NOMO-1 treated with DMSO at 0.1 percent for 48 hours (cell line): ENCODE data around the gene ASB18.
A peak's percentile ranks its signal among the peaks of the same experiment; 100 is the strongest.

Experiments used
- DNase-seq: peaks from one replicate; lab custom pipeline; 2025; ENCODE audit not compliant: unreplicated experiment; lab: John Stamatoyannopoulos, UW

ASB18 gene

GRCh38 chr2:236209996-236210395, 54.2 kb downstream of the ASB18 start:
- no peak for DNase-seq

GRCh38 chr2:236209535-236209934, 54.7 kb downstream of the ASB18 start:
- no peak for DNase-seq

DNA sequence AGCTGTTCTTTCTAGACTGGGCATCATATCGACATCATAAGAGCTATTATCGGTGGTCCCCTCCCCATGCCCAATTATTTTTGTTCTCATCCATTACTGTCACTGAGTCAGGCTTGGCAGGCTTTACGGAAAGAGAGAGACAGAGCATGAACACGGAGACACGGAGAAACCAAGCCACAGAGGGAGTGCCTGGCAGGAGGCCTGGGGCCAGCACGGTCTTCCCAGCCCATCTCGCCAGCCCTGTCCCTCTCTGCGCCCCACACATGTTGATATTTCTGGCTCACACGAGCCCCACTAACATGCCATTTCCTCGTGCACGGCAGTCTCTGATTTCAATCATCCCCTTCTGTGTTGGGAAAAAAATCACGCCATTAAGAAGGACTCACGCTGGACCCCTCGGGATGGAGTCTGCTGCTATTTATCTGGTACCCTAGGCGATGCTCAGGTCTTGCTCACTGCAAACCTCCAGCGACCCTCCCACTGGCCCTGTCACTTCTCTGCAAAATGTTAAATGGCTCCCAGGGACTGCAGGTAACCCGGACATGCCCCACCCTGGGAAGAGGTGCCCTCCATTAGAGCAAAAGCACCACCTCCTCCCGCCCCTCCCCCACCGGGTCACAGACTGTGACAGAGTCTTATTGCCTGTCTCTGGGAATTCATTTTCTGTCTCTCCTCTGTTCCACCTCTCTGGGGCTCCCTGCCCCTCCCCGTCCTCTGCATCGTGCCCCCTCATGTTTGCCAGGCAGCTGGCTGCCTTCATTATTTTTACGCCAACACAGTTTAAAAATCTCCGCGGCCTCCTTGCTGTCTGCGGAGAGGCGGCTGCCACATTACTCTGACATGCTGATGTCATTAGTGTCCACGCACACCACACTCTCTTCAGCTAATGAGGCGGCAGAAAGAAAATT, 55.9 kb downstream of the ASB18 start:
- DNase-seq = no peak

GRCh38 chr2:236207472-236207871, 56.7 kb downstream of the ASB18 start:
- DNase-seq = no peak

GRCh38 chr2:236205867-236206645, 58.1 kb downstream of the ASB18 start:
- no peak for DNase-seq

DNA sequence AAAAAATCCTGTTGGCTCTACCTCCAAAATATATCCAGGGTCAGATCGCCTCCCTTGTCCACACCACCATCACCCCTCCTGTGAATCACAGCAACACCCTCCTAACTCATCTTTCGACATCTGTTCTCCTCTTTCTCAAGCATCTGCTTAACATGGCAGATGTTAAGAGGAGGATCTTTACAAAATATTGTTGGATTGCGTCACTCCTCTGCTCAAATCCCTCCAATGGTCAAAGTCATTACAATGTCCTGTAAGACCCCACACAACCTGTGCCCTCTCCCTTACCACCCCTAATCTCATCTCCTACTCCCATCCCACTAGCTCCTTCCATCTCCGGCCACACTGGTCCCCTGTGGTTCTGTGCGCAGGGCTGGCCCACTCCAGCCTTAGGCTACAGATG, 59.3 kb downstream of the ASB18 start:
- DNase-seq = no peak

DNA sequence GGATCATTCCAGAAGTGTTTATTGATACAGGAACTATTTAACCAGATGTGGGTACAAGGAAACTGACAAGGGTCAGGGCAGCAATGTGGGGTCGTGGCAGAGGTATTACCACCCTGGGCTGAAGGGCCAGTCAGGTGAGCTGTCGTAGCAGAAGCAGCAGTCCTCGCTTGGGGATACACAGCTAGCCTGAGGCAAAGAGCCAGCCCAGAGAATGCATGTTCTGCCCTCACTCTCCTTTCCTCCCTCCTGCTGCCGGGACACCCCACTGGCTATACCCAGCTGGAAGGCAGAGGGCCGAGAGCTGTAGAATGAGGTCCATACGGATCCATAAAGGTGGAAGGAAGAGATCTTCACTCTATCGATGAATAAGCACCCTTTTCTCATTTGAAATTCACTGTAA, 63.8 kb downstream of the ASB18 start:
- no peak for DNase-seq

GRCh38 chr2:236196366-236196765, 67.8 kb downstream of the ASB18 start:
- no peak for DNase-seq

GRCh38 chr2:236195726-236196125, 68.5 kb downstream of the ASB18 start:
- no peak for DNase-seq

DNA sequence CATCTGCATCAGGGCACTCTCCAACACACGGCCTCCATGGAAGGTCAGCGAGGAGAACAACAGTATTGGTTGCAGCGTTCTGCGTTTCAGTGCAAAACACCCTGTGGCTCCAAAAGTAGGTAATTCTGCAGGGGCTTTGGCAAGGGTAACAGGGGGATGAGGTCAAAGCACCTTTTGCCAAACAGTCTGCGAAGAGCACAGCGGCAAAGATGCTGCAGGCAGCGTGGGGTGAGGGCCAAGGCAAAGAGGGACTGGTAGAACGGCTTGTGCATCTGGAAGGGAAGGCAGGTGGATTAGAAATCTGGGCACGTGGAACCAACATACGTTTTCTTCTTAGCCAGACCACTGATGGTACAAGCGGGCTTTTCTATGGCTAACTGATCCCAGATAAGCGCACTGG, 69.4 kb downstream of the ASB18 start:
- no peak for DNase-seq

DNA sequence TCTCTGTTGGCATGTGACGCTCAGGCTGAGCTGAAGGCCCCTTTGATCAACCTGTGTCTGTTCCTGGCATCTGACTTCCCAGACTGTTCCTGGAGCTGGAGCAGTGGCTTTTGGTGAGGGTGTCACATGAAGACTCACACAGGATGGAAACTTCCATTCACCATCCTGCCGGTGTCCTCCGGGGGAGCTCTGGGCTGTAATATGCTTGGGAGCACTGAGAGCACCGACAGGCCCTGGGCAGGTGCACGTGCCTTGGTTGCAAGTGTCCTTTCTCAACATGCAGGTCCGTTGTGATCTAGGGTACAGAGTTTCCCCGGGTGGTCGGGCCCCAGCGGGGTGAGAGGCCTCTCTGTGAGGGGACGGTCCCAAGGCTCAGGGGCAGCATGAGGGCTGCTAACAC, 71.2 kb downstream of the ASB18 start:
- DNase-seq = no peak

DNA sequence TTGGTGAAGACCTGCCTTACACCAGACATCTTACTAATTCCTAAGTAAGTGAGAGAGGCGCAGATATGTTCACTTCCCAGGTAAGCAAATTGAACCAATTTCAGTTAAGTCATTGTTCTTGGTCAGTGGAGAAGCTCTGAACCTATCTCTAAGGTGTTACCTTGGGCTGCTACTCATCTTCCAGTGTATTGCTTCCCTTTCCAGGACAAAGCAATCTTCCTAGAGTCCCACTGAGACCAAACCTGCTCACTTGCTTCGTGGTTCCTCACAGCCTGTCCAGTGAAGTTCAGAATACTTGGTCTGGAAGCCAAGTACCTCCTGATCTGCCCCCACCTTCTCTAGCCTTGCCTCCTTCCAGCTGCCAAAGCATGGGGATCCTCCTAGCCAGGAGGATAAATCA, 73.5 kb downstream of the ASB18 start:
- DNase-seq = no peak

- no peak for DNase-seq
Measured at GRCh38 chr2:236184701-236185100, 79.5 kb downstream of the ASB18 start.

DNA sequence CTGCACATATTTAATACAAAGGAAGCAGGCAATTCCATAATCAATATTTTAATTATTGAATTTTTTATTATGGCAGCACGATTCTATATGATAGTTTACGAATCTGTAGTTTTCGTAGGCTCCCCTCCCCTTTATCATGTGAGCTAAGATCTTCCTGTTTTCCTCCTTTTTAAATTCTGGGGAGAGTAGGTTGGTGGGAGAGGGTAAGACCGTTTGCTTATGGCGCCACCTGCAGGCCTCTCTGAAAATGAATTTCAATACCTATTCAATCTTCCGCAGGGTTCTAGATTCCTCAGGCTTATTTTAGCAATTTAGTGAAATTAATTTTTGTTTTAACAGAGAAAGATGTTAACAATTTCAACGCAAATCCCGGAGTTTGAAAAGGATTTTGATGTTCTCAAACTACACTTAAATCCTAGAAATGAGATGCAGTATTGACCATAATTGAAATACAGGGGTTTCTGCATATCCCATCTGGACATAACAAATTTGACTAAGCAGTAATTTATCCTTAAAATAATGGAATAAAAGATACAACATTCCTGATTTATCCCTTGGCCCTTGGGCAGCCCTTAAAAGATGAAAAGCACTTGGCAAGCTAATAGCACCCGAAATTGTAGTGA, 83.3 kb downstream of the ASB18 start:
- DNase-seq = peak; percentile 12

GRCh38 chr2:236180076-236180816, 84.0 kb downstream of the ASB18 start:
- no peak for DNase-seq

DNA sequence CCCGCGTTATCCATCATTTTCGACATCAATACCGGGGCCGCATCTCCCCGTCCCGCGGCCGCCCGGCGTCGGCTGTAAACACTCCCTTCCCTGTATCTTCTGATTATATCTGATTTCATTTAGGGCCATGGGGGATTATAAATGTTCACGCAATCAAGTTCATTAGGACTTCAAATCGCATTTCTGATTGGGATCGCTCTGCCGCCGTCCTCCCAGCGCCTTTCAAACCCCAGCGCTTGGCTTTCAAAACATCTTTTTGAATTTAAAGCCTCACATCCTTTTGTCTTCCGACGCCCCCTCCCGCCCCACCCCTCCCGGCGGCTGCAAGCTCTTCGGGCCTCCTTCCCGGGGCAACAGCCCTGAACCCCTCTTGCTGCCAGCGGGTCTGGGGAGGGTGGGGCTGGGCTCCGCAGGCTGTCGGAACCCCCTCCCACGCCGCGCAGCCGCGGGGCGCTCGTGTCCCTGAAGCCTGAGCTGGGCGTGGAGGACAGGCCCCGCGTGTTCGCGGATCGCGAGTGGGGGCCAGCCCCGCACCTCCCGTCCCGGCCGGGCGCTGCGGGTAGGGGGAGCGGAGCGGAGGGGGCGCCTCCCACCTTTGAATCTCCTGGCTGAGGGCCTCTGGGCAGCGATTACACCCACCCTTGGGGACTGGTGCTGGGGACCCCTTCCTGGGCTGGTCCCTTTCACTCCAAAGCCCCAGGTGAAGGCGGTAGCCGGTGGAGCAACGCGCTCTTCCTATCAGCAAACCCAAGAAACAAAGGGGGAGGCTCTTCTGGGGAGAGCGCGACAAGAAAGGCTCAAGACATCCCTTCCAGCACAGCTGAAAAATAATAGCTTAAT, 84.8 kb downstream of the ASB18 start:
- DNase-seq = no peak

DNA sequence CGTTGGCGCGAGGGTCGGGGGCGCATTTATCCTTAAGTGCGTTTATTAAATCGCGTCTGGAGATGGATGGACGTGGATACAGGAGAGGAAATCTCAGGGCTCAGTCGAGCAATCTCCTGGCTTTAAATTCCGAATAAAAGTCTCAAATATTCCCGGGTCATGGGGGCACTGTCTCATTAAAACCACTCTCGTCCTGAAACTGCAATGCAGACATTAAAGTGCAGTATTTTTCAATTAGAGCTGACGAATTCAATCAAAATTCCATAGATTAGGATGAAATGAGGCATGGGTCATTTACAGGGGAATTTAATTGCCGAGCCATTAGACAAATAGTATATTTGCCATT, 85.3 kb downstream of the ASB18 start:
- no peak for DNase-seq

GRCh38 chr2:236177967-236178889, 86.0 kb downstream of the ASB18 start:
- DNase-seq = no peak

- DNase-seq = no peak
Measured at GRCh38 chr2:236177604-236177966, 86.6 kb downstream of the ASB18 start.
